K562 (cell line): ENCODE measurements around the gene ACBD5. TPM values are rescaled to one million over a fixed set of nuclear protein-coding genes. Genes with fewer than 3 reads are reported as not detected.

ENCODE experiments used
- BHLHE40 ChIP-seq: IDR thresholded peaks from 2 replicates; pipeline ENCODE4 v1.6.1; 2011; ENCODE audit warnings: low read length, improper control_type of control experiment
- DPF2 ChIP-seq: fragments of 450-650 bp; IDR thresholded peaks from 2 replicates; pipeline ENCODE4 v1.6.1; 2016
- FIP1L1 ChIP-seq: fragments of 200-400 bp; formaldehyde crosslinking; IDR thresholded peaks from 2 replicates; pipeline ENCODE4 v1.6.1; 2018; ENCODE audit warnings: mild to moderate bottlenecking, low read depth, low read length; ENCODE audit not compliant: poor library complexity, severe bottlenecking
- HDAC3 ChIP-seq: fragments of 450-650 bp; IDR thresholded peaks from 2 replicates; pipeline ENCODE4 v1.6.1; 2018; ENCODE audit warnings: borderline replicate concordance, mild to moderate bottlenecking, moderate library complexity; ENCODE audit not compliant: partially characterized antibody
- MYC ChIP-seq, 2 experiments: fragments of 250-450 bp in 1 of 2; sonication (Bioruptor Pico) in 1 of 2; IDR thresholded peaks; 2 replicates each; pipeline versions ENCODE4 v1.5.1 to v1.6.1; 2012 to 2021; ENCODE audit warnings: low read depth in 2 of 2, borderline replicate concordance in 1 of 2, improper control_type of control experiment in 1 of 2, low read length in 1 of 2, mild to moderate bottlenecking in 1 of 2, moderate library complexity in 1 of 2
- NONO ChIP-seq, 2 experiments: fragments of 200-400 bp in 1 of 2; fragments of 450-650 bp in 1 of 2; formaldehyde crosslinking in 1 of 2; IDR thresholded peaks; 2 replicates each; pipeline ENCODE4 v1.6.1; 2017; ENCODE audit warnings: low read depth in 2 of 2, mild to moderate bottlenecking in 2 of 2, moderate library complexity in 2 of 2, low read length in 1 of 2
- TSC22D4 ChIP-seq: fragments of 450-650 bp; IDR thresholded peaks from 2 replicates; pipeline ENCODE4 v1.6.1; 2016; ENCODE audit warnings: missing genetic modification characterization, missing biosample characterization, control low read depth
- ZC3H4 ChIP-seq: sonication (generic); formaldehyde crosslinking; IDR thresholded peaks from 2 replicates; pipeline ENCODE4 v1.9.0; 2021; ENCODE audit warnings: missing genetic modification reagents, borderline replicate concordance
- ZFP36 ChIP-seq: fragments of 150-350 bp; IDR thresholded peaks from 2 replicates; pipeline ENCODE4 v1.6.1; 2018; ENCODE audit warnings: low read length, low read depth; ENCODE audit not compliant: partially characterized antibody
- ZNF699 ChIP-seq: fragments of 250-450 bp; sonication (Bioruptor Pico); IDR thresholded peaks from 2 replicates; pipeline ENCODE4 v1.8.0; 2021; ENCODE audit warnings: mild to moderate bottlenecking, moderate library complexity; ENCODE audit not compliant: insufficient replicate concordance
- ZNF75A ChIP-seq: fragments of 450-650 bp; formaldehyde crosslinking; IDR thresholded peaks from 2 replicates; pipeline ENCODE4 v1.4.0; 2020; ENCODE audit warnings: mild to moderate bottlenecking
- polyA plus RNA-seq, 8 experiments: library from polyadenylated mRNA; depleted of rRNA in 4 of 8; stranded (reverse) in 5 of 8; unstranded in 3 of 8; fragments of >200 nt; fragmentation: Nextera tagmentation in 2 of 8; fragmentation: Illumina TruSeq in 1 of 8; extraction: Ambion mirVana in 2 of 8; extraction: Trizol in 1 of 8; gene quantifications; 2 replicates each; pipeline versions ENCODE4 v1.2.1 to v1.2.3, GENCODE V29; 2011 to 2014; ENCODE audit warnings: inconsistent platforms in 1 of 8, missing spikeins in 1 of 8
- total RNA-seq, 7 experiments: library from RNA; depleted of rRNA in 6 of 7; stranded (reverse); fragments of >200 nt in 6 of 7; fragmentation: Illumina TruSeq in 2 of 7; extraction: Trizol in 2 of 7; gene quantifications; 2 replicates each; pipeline versions ENCODE4 v1.2.1 to v1.2.3, GENCODE V29; 2011 to 2021; ENCODE audit warnings: low replicate concordance in 1 of 7
- TF ChIP-seq, protein P1 (sequence below): fragments of 450-650 bp; IDR thresholded peaks from 2 replicates; pipeline ENCODE4 v1.6.1; 2016; ENCODE audit warnings: low read depth
- TF ChIP-seq, protein P2 (sequence below), 2 experiments: fragments of 450-650 bp in 1 of 2; sonication (generic) in 1 of 2; formaldehyde crosslinking; conservative IDR thresholded peaks; 2 replicates each; pipeline versions ENCODE4 v1.4.0 to v1.8.1; 2020 to 2022; ENCODE audit warnings: mild to moderate bottlenecking in 1 of 2, missing genetic modification reagents in 1 of 2
- TF ChIP-seq, protein P3 (sequence below): fragments of 250-450 bp; sonication (Bioruptor Pico); IDR thresholded peaks from 2 replicates; pipeline ENCODE4 v1.5.0; 2021
- TF ChIP-seq, protein P4 (sequence below): fragments of 250-450 bp; sonication (Bioruptor Pico); IDR thresholded peaks from 2 replicates; pipeline ENCODE4 v1.4.0; 2020; ENCODE audit warnings: borderline replicate concordance

ACBD5 gene
- total and polyA plus RNA-seq, 9 of the 15 experiments (the other 6 are each of a cell fraction or from before 2014, with no cell fraction given): 1.5 to 10.3 (median 7.8) TPM

DNA sequence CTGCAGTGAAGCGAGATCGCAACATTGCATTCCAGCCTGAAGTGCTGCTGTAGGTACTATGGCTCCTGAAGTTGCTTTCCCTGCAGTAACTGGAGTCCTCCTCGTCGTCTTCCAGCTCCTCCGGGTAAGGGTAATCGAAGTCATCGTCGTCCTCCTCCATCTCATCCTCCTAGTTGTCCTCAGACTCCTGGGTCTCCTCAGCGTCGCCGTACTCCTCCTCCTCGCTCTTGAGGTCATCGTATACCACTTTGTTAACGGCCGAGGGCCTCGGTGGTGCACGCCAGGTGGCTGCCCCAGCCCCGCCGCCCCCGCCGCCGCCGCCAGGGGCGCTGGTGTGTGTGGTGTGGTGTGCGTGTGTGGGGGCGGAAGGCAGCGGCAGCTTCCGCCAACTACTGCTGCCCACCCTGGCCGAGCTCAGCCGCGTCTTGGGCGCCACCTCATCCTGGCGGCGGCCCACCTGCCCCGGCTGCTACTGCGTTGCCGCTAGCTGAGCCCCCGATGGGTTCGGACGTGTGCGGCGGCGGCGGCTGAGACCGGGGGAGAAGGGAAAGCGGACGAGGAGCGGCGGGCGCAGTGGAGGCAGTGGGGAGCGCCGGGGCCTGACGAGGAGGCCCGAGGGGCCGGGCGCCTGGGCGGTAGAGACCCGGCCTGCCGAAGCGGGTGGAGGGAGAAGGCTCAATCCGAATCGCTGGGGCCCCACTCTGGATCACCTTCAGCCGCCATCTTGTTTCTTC lies 11.8 kb upstream of the ACBD5 start (continued):
- TF ChIP-seq, protein P1, sequence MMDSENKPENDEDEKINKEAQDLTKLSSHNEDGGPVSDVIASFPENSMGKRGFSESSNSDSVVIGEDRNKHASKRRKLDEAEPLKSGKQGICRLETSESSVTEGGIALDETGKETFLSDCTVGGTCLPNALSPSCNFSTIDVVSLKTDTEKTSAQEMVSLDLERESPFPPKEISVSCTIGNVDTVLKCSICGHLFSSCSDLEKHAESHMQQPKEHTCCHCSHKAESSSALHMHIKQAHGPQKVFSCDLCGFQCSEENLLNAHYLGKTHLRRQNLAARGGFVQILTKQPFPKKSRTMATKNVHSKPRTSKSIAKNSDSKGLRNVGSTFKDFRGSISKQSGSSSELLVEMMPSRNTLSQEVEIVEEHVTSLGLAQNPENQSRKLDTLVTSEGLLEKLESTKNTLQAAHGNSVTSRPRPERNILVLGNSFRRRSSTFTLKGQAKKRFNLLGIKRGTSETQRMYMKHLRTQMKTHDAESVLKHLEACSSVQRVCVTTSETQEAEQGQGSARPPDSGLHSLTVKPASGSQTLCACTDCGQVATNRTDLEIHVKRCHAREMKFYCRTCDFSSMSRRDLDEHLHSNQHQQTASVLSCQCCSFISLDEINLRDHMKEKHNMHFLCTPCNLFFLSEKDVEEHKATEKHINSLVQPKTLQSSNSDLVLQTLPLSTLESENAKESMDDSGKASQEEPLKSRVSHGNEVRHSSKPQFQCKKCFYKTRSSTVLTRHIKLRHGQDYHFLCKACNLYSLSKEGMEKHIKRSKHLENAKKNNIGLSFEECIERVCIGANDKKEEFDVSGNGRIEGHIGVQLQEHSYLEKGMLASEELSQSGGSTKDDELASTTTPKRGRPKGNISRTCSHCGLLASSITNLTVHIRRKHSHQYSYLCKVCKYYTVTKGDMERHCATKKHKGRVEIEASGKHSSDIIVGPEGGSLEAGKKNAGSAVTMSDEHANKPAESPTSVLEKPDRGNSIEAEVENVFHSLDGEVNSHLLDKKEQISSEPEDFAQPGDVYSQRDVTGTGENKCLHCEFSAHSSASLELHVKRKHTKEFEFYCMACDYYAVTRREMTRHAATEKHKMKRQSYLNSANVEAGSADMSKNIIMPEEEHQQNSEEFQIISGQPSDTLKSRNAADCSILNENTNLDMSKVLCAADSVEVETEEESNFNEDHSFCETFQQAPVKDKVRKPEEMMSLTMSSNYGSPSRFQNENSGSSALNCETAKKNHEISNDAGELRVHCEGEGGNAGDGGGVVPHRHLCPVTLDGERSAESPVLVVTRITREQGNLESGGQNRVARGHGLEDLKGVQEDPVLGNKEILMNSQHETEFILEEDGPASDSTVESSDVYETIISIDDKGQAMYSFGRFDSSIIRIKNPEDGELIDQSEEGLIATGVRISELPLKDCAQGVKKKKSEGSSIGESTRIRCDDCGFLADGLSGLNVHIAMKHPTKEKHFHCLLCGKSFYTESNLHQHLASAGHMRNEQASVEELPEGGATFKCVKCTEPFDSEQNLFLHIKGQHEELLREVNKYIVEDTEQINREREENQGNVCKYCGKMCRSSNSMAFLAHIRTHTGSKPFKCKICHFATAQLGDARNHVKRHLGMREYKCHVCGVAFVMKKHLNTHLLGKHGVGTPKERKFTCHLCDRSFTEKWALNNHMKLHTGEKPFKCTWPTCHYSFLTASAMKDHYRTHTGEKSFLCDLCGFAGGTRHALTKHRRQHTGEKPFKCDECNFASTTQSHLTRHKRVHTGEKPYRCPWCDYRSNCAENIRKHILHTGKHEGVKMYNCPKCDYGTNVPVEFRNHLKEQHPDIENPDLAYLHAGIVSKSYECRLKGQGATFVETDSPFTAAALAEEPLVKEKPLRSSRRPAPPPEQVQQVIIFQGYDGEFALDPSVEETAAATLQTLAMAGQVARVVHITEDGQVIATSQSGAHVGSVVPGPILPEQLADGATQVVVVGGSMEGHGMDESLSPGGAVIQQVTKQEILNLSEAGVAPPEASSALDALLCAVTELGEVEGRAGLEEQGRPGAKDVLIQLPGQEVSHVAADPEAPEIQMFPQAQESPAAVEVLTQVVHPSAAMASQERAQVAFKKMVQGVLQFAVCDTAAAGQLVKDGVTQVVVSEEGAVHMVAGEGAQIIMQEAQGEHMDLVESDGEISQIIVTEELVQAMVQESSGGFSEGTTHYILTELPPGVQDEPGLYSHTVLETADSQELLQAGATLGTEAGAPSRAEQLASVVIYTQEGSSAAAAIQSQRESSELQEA: no peak
- TF ChIP-seq MYC (IDR thresholded peaks at IDR 0.05; ENCODE audit: low read depth, low read length) (no peak; the same call in 1 of the 2 replicates), MYC (CRISPR knock-in tag; IDR thresholded peaks at IDR 0.05; ENCODE audit: borderline replicate concordance, low read depth) (no peak), TSC22D4 (tag) (no peak), ZC3H4 (CRISPR knock-in tag) (no peak), ZNF699 (CRISPR knock-in tag) (no peak), HDAC3 (no peak), DPF2 (no peak), ZNF75A (no peak), NONO (IDR thresholded peaks at IDR 0.05; ENCODE audit: low read depth in 2 of 2, low read length in 1 of 2) (peak; percentile 51 to 70; a peak in 1 of 4 replicates), FIP1L1 (no peak), BHLHE40 (no peak), ZFP36 (no peak)
- TF ChIP-seq, protein P2, sequence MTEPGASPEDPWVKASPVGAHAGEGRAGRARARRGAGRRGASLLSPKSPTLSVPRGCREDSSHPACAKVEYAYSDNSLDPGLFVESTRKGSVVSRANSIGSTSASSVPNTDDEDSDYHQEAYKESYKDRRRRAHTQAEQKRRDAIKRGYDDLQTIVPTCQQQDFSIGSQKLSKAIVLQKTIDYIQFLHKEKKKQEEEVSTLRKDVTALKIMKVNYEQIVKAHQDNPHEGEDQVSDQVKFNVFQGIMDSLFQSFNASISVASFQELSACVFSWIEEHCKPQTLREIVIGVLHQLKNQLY (CRISPR knock-in tag; conservative IDR thresholded peaks at IDR 0.05): no peak
- TF ChIP-seq, protein P3, sequence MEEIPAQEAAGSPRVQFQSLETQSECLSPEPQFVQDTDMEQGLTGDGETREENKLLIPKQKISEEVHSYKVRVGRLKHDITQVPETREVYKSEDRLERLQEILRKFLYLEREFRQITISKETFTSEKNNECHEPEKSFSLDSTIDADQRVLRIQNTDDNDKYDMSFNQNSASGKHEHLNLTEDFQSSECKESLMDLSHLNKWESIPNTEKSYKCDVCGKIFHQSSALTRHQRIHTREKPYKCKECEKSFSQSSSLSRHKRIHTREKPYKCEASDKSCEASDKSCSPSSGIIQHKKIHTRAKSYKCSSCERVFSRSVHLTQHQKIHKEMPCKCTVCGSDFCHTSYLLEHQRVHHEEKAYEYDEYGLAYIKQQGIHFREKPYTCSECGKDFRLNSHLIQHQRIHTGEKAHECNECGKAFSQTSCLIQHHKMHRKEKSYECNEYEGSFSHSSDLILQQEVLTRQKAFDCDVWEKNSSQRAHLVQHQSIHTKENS (CRISPR knock-in tag): no peak
- TF ChIP-seq, protein P4, sequence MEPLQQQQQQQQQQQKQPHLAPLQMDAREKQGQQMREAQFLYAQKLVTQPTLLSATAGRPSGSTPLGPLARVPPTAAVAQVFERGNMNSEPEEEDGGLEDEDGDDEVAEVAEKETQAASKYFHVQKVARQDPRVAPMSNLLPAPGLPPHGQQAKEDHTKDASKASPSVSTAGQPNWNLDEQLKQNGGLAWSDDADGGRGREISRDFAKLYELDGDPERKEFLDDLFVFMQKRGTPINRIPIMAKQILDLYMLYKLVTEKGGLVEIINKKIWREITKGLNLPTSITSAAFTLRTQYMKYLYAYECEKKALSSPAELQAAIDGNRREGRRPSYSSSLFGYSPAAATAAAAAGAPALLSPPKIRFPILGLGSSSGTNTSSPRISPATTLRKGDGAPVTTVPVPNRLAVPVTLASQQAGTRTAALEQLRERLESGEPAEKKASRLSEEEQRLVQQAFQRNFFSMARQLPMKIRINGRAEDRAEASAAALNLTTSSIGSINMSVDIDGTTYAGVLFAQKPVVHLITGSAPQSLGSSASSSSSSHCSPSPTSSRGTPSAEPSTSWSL: no peak
